RWPE1 (cell line): Measurements from ENCODE around the gene TMEM39B.
A peak's percentile ranks its signal among the peaks of the same experiment; 100 is the strongest.

Experiments used
- CTCF ChIA-PET: fragments of 350-600 bp; sonication (Branson Sonifier 250); formaldehyde crosslinking; extraction: SDS; loops from one replicate; lab custom pipeline; 2021; lab: Yijun Ruan, JAX
- POLR2A ChIA-PET: fragments of 400-600 bp; formaldehyde crosslinking; extraction: SDS; loops from one replicate; lab custom pipeline; 2020; ENCODE audit warnings: antibody characterized with exemption; ENCODE audit not compliant: low non-redundant PET; lab: Yijun Ruan, JAX
- DNase-seq: peaks from one replicate; pipeline ENCODE4 v3.0.0; 2012; ENCODE audit warnings: low spot score
- H3K27ac ChIP-seq: fragments of 450-650 bp; 2 replicates; pipeline ENCODE4 v1.5.1; 2017
- TF ChIP-seq, protein P1 (sequence below): fragments of 450-650 bp; conservative IDR thresholded peaks from 2 replicates; pipeline ENCODE4 v1.5.1; 2017; ENCODE audit warnings: low read depth, mild to moderate bottlenecking

Gene TMEM39B

DNA sequence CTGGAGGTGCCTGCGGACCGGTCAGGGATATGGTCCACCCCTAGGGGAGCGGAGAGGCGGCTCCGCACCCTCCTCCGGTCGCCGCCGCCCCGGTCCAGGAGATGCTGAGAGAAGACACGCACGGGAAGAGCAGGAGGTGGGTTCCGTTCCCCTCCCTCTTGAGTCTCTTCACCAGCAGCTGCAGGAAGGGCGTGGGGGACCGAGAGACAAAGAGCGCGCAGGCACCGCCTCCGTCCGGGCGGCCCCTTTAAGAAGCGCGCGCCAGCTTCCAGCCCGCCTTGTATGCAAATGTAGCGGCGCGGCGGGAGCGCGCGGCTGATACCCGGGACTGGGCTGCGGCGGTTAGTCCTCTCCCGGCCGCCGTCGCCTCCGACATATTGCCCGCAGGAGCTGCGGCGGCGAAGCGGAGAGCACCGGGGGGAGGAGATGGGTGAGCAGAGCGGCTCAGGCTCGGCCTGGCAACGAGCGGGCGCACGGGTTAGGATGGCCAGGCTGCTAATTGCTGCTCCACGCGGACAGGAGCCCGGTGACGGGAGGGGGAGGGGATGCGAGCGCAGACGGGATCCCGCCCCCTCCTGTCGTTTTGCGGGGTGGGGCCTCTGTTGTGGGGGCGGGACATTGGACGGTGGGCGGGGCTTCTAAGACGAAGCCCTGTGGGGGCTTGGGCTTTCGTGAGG lies at the start of gene TMEM39B:
Gene TMEM39B, plus strand, starts transcription at position 318 of the 677 bp plus-strand sequence. Its CDS starts 109 bp downstream, at position 427.
- POLR2A ChIA-PET: interaction anchor here (0.6 to 1.1 kb wide), 2 partner anchors 35 to 322 kb away, joined by 3 to 6 read pairs; partner anchors contain the start of genes BSDC1 and KPNA6
- TF ChIP-seq, protein P1, sequence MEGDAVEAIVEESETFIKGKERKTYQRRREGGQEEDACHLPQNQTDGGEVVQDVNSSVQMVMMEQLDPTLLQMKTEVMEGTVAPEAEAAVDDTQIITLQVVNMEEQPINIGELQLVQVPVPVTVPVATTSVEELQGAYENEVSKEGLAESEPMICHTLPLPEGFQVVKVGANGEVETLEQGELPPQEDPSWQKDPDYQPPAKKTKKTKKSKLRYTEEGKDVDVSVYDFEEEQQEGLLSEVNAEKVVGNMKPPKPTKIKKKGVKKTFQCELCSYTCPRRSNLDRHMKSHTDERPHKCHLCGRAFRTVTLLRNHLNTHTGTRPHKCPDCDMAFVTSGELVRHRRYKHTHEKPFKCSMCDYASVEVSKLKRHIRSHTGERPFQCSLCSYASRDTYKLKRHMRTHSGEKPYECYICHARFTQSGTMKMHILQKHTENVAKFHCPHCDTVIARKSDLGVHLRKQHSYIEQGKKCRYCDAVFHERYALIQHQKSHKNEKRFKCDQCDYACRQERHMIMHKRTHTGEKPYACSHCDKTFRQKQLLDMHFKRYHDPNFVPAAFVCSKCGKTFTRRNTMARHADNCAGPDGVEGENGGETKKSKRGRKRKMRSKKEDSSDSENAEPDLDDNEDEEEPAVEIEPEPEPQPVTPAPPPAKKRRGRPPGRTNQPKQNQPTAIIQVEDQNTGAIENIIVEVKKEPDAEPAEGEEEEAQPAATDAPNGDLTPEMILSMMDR: no peak
- CTCF ChIA-PET: interaction anchor here (0.6 to 1.7 kb wide), 7 partner anchors 13 to 254 kb away, joined by 3 to 5 read pairs (median 4); partner anchors contain the start of gene KPNA6
- peak within 1 kb of the TSS; percentile 94 for H3K27ac ChIP-seq
- DNase-seq: peak; percentile 96

DNA sequence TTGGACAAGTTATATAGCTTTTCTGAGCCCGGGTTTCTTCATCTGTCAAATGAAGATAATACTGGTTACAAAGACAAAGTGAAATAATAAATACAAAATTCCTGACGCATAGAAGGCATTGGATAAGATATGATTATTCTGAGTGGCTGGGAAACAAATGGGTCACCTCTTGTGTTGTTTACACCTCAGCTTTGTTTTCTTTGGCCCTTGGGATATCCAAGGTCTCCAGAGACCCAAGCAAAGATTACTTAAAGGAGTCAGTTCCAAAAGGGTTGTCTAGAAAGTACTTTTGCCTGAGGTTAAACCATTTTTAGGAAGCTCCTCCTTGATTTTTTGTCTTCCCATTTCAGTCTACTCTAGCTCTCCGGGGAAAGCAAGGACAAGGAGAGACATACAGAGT lies 49.4 kb upstream of the TMEM39B start:
- H3K27ac ChIP-seq: no peak overlapping the region
- ChIA-PET CTCF (interaction anchor here (0.6 kb wide), 1 partner anchor 265 kb away, joined by 3 read pairs; no protein-coding TSS in a partner anchor), POLR2A (no interaction called here)
- no peak for DNase-seq
- TF ChIP-seq, protein P1: no peak

DNA sequence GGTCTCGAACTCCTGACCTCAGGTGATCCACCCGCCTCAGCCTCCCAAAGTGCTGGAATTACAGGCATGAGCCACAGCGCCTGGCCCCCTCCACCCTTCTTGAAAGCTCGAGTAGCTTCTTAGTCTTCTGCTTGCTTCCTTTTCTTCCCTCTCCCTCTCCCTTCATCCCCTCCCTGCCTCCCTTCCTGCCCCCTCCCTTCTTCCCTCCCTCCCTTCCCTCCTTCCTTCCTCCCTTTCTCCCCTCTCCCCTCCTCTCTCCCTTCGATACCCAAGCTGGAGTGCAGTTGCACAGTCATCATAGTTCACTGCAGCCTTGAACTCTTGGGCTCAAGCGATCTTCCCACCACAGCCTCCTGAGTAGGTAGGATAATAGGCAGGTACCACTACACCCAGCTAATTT lies 47.2 kb upstream of the TMEM39B start:
- H3K27ac ChIP-seq: no peak overlapping the region
- TF ChIP-seq, protein P1: no peak
- ChIA-PET CTCF (no interaction called here), POLR2A (interaction anchor here (0.6 kb wide), 1 partner anchor 9 kb away, joined by 6 read pairs; no protein-coding TSS in a partner anchor)
- DNase-seq: no peak

DNA sequence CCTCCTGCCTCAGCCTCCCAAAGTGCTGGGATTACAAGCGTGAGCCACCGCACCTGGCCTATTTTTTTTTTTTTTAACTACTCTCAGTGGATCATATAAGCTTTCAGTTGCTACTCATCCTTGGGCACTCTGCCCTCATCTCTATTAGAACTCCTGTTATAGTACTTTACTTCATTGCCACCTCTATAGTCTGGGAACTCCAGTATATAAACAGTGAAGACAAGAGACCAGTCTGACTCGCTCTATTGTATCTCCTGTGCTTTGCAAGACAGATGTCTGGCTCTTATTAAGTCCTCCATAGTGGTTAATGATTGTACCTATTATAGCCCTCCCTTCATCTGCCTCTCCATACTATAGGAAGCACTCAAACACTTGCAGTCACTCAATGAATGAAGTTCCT lies 44.0 kb upstream of the TMEM39B start:
- H3K27ac ChIP-seq: no peak overlapping the region
- ChIA-PET CTCF (no interaction called here), POLR2A (no interaction called here)
- TF ChIP-seq, protein P1: no peak
- no peak for DNase-seq

DNA sequence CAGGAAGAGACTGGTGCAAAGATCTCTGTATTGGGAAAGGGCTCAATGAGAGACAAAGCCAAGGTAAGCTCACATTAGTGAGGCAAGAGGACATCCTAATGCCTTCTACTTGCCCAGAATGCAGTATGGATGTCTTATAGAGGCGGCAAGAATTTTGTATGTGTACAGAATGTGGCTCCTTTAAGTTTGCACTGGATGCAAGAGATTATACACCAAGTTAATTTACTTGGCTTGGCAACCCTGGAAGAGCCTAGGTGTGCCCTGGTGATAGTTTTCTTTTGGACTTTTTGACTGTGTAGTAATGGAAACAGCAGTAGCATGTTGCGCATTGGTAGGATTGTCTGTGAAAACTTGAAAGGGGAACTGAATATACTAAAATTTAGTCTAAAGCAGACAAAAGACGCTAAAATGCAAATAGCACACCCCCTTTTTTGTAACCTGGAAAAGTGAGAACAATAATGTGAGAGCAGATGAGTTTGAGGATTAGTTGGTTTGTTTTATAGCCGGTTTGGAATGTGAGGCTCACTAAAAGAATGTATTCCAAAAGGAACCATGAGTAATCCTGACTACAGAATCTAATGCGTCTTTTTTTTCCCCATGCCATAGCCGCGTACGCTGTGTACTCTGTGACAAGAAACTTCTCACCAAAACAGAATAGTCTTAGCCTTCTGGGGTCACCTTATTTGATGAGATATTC lies 41.0 kb upstream of the TMEM39B start:
- CTCF ChIA-PET: interaction anchor here (0.5 kb wide), 1 partner anchor 17 kb away, joined by 3 read pairs; no protein-coding TSS in a partner anchor
- H3K27ac ChIP-seq: no peak overlapping the region
- TF ChIP-seq, protein P1: no peak
- DNase-seq: peak; percentile 46
- POLR2A ChIA-PET: interaction anchor here (0.6 kb wide), 1 partner anchor 12 kb away, joined by 3 read pairs; no protein-coding TSS in a partner anchor

DNA sequence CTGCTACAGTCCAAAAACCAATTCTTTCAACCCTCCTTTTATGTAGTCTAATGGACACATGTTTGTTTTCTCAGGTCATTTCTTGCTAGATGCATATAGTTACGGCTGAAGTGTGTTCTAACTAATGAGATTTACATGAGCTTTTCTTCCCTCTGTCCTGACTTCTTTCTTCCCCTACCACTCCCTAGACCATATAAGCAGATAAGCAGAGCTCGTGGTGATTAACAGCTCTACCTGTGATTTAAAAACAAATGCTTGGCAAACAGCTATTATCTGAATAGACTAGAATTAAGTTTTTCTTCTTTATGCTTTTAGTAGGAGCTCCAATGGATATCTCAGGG lies 40.5 kb upstream of the TMEM39B start:
- ChIA-PET CTCF (interaction anchor here (0.5 kb wide), 1 partner anchor 18 kb away, joined by 3 read pairs; no protein-coding TSS in a partner anchor), POLR2A (no interaction called here)
- no peak for DNase-seq
- no peak overlapping the region for H3K27ac ChIP-seq
- TF ChIP-seq, protein P1: no peak
